OCI-LY7 (cell line): ENCODE data around the gene EBLN2. TPM values are rescaled to one million over a fixed set of nuclear protein-coding genes. Genes with fewer than 3 reads are reported as not detected.

Experiments
- BruUV-seq: library from RNA; stranded (reverse); fragments of 400-500 nt; replicated peaks from 2 replicates; lab custom pipeline; 2021; lab: Mats Ljungman, UMichigan
- CTCF ChIA-PET: fragments of 300-600 bp; sonication (Branson Sonifier 250); formaldehyde crosslinking; loops from one replicate; lab custom pipeline; 2022; ENCODE audit warnings: antibody characterized with exemption; ENCODE audit not compliant: unreplicated experiment; lab: Charles Lee
- POLR2A ChIA-PET: fragments of 300-600 bp; sonication (Branson Sonifier 250); formaldehyde crosslinking; loops from one replicate; lab custom pipeline; 2022; ENCODE audit warnings: antibody characterized with exemption; lab: Charles Lee
- DNase-seq: peaks from one replicate; pipeline ENCODE4 v3.0.0-alpha.2; 2015; ENCODE audit warnings: low spot score
- H2AFZ ChIP-seq: fragments of 200-600 bp; sonication (generic), shearing (Covaris generic); 2 replicates; pipeline ENCODE4 v1.6.1; 2014; ENCODE audit warnings: mild to moderate bottlenecking, antibody characterized with exemption, low read length, moderate library complexity
- H3K27ac ChIP-seq: fragments of 200-600 bp; sonication (generic); 2 replicates; pipeline ENCODE4 v1.5.1; 2014; ENCODE audit warnings: mixed run types, low read depth, mild to moderate bottlenecking, moderate library complexity, low read length, inconsistent platforms; ENCODE audit not compliant: poor library complexity, severe bottlenecking
- H3K36me3 ChIP-seq: fragments of 200-600 bp; sonication (generic); 2 replicates; pipeline ENCODE4 v1.6.1; 2014; ENCODE audit warnings: mild to moderate bottlenecking, antibody characterized with exemption, low read length, moderate library complexity, mixed read lengths; ENCODE audit not compliant: insufficient read depth
- H3K4me1 ChIP-seq: fragments of 200-600 bp; sonication (generic); 2 replicates; pipeline ENCODE4 v1.5.1; 2014; ENCODE audit warnings: mild to moderate bottlenecking, low read length; ENCODE audit not compliant: insufficient read depth, poor library complexity, severe bottlenecking
- H3K4me2 ChIP-seq: fragments of 200-600 bp; sonication (generic); 2 replicates; pipeline ENCODE4 v1.6.1; 2014; ENCODE audit warnings: mild to moderate bottlenecking, low read length
- H3K4me3 ChIP-seq: fragments of 200-600 bp; sonication (generic); 2 replicates; pipeline ENCODE4 v1.5.1; 2014; ENCODE audit warnings: mild to moderate bottlenecking, low read depth, low read length; ENCODE audit not compliant: poor library complexity, severe bottlenecking
- H3K79me2 ChIP-seq: fragments of 200-600 bp; sonication (generic); 2 replicates; pipeline ENCODE4 v1.6.1; 2016; ENCODE audit warnings: low read depth, mild to moderate bottlenecking, low read length, moderate library complexity, mixed read lengths; ENCODE audit not compliant: insufficient read depth
- H3K9me2 ChIP-seq: fragments of 200-600 bp; sonication (generic); 2 replicates; pipeline ENCODE4 v1.6.1; 2016; ENCODE audit warnings: mild to moderate bottlenecking, low read length, mixed read lengths; ENCODE audit not compliant: insufficient read depth
- H3K9me3 ChIP-seq: fragments of 200-600 bp; sonication (generic); 2 replicates; pipeline ENCODE4 v1.6.1; 2014; ENCODE audit warnings: mild to moderate bottlenecking, mixed run types, low read length, mixed read lengths
- H4K20me1 ChIP-seq: fragments of 200-600 bp; sonication (generic); 2 replicates; pipeline ENCODE4 v1.6.1; 2014; ENCODE audit warnings: mild to moderate bottlenecking, antibody characterized with exemption, low read length, moderate library complexity, mixed read lengths; ENCODE audit not compliant: insufficient read depth
- EZH2phosphoT487 ChIP-seq: fragments of 200-600 bp; sonication (generic); IDR thresholded peaks from 2 replicates; pipeline ENCODE4 v1.6.1; 2018; ENCODE audit warnings: low read depth, borderline replicate concordance, mild to moderate bottlenecking, mixed run types, antibody characterized with exemption, low read length, moderate library complexity, mixed read lengths
- intact Hi-C: fragments of 100-400 bp; cut with micrococcal nuclease; formaldehyde crosslinking; loops from one replicate; pipeline ENCODE4 v1.10.0; 2022; ENCODE audit not compliant: unreplicated experiment
- total RNA-seq, 2 experiments: library from RNA; depleted of rRNA in 1 of 2; stranded (reverse); fragments of >200 nt in 1 of 2; shearing (Covaris generic) in 1 of 2; gene quantifications; 2 replicates each; pipeline ENCODE4 v1.2.3, GENCODE V29; 2014 to 2022
- TF ChIP-seq, protein P1 (sequence below): fragments of 200-600 bp; sonication (generic); conservative IDR thresholded peaks from 2 replicates; pipeline ENCODE4 v1.5.1; 2014; ENCODE audit warnings: mild to moderate bottlenecking, antibody characterized with exemption, low read length, moderate library complexity, mixed read lengths

Gene EBLN2
- total RNA-seq, 2 experiments from 2014 or later, result 9.3 to 10.5 TPM

- peaks cover 93% of the 10 kb centered on the region for H3K36me3 ChIP-seq
- no peak for DNase-seq
- H3K4me3 ChIP-seq, result no peak overlapping the region
- H3K9me2 ChIP-seq, result no peaks in the 10 kb centered on the region
- peaks cover 100% of the 10 kb centered on the region for H3K79me2 ChIP-seq
- no peaks in the 10 kb centered on the region for H3K9me3 ChIP-seq
- TF ChIP-seq, protein P1, sequence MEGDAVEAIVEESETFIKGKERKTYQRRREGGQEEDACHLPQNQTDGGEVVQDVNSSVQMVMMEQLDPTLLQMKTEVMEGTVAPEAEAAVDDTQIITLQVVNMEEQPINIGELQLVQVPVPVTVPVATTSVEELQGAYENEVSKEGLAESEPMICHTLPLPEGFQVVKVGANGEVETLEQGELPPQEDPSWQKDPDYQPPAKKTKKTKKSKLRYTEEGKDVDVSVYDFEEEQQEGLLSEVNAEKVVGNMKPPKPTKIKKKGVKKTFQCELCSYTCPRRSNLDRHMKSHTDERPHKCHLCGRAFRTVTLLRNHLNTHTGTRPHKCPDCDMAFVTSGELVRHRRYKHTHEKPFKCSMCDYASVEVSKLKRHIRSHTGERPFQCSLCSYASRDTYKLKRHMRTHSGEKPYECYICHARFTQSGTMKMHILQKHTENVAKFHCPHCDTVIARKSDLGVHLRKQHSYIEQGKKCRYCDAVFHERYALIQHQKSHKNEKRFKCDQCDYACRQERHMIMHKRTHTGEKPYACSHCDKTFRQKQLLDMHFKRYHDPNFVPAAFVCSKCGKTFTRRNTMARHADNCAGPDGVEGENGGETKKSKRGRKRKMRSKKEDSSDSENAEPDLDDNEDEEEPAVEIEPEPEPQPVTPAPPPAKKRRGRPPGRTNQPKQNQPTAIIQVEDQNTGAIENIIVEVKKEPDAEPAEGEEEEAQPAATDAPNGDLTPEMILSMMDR, result no peak
- no peak for TF ChIP-seq EZH2phosphoT487
- no peaks in the 10 kb centered on the region for H3K4me1 ChIP-seq
- peaks cover 30% of the 10 kb centered on the region for H4K20me1 ChIP-seq
- H3K27ac ChIP-seq, result no peak overlapping the region
- intact Hi-C loops, result no loop called here
- BruUV-seq, result no TSS peak
- ChIA-PET POLR2A (no interaction called here), CTCF (no interaction called here)
- H2AFZ ChIP-seq, result no peak overlapping the region
- no peak overlapping the region for H3K4me2 ChIP-seq
Observed at GRCh38 chr3:73029321-73029796, 32.1 kb upstream of the EBLN2 start.

- Histone ChIP-seq H3K4me2 (no peak overlapping the region), H3K4me3 (no peak overlapping the region), H3K4me1 (no peaks in the 10 kb centered on the region), H2AFZ (no peak overlapping the region), H3K36me3 (peaks cover 93% of the 10 kb centered on the region), H3K9me2 (no peaks in the 10 kb centered on the region), H3K27ac (no peak overlapping the region), H3K9me3 (no peaks in the 10 kb centered on the region), H4K20me1 (peaks cover 26% of the 10 kb centered on the region), H3K79me2 (peaks cover 100% of the 10 kb centered on the region)
- ChIA-PET CTCF (no interaction called here), POLR2A (no interaction called here)
- intact Hi-C loops, result no loop called here
- no peak for DNase-seq
- no TSS peak for BruUV-seq
- no peak for TF ChIP-seq EZH2phosphoT487
- TF ChIP-seq, protein P1, result no peak
Observed at GRCh38 chr3:73030073-73030597, 31.3 kb upstream of the EBLN2 start.

GRCh38 chr3:73031573-73032103 is 29.8 kb upstream of the EBLN2 start:
- intact Hi-C loops, result no loop called here
- Histone ChIP-seq H3K79me2 (peaks cover 100% of the 10 kb centered on the region), H3K4me2 (no peak overlapping the region), H3K36me3 (peaks cover 87% of the 10 kb centered on the region), H3K27ac (no peak overlapping the region), H3K4me3 (no peak overlapping the region), H2AFZ (no peak overlapping the region), H3K4me1 (no peaks in the 10 kb centered on the region), H3K9me3 (no peaks in the 10 kb centered on the region), H3K9me2 (no peaks in the 10 kb centered on the region), H4K20me1 (peaks cover 19% of the 10 kb centered on the region)
- no peak for DNase-seq
- CTCF ChIA-PET, result no interaction called here
- TF ChIP-seq EZH2phosphoT487, result no peak
- TF ChIP-seq, protein P1, result no peak
- BruUV-seq, result no TSS peak
- POLR2A ChIA-PET, result interaction anchor here (0.7 to 1.5 kb wide), 4 partner anchors 12 to 53 kb away, joined by 3 to 5 read pairs (median 4); partner anchors contain the start of gene PPP4R2
